ENCODE data around the gene ZNF813.
"Not testable (repeated sequence)": the region's sequence is repeated elsewhere in the genome, so short reads cannot be mapped to it uniquely, and the experiment has no call there.

GRCh38 chr19:53447196-53447595 lies 20.3 kb upstream of the ZNF813 start:
- TF ChIP-seq POLR2AphosphoS5, CTCF (IDR thresholded peaks at IDR 0.05): not testable (repeated sequence)
